Ammon's horn (tissue), 1 donor: ENCODE data around the gene FIBCD1.

Experiments used
- DNase-seq: peaks from one replicate; pipeline ENCODE4 v3.0.0-alpha.2; 2016; ENCODE audit warnings: low spot score

The FIBCD1 gene

GRCh38 chr9:130952065-130952762, 13.2 kb upstream of the FIBCD1 start:
- DNase-seq, result no peak

GRCh38 chr9:130950039-130950311, 10.9 kb upstream of the FIBCD1 start:
- DNase-seq, result no peak

- no peak for DNase-seq
These were observed 10.4 kb upstream of the FIBCD1 start for GRCh38 chr9:130949188-130950038.

- no peak for DNase-seq
These were observed 9.2 kb upstream of the FIBCD1 start for GRCh38 chr9:130948266-130948665.

- no peak for DNase-seq
These were observed 8.6 kb upstream of the FIBCD1 start for GRCh38 chr9:130947618-130948140.

- DNase-seq, result no peak
These were observed 7.9 kb upstream of the FIBCD1 start for GRCh38 chr9:130946766-130947617.

GRCh38 chr9:130945173-130945572, 6.1 kb upstream of the FIBCD1 start:
- DNase-seq, result no peak

GRCh38 chr9:130944510-130945058, 5.5 kb upstream of the FIBCD1 start:
- DNase-seq, result no peak

GRCh38 chr9:130943777-130944176, 4.7 kb upstream of the FIBCD1 start:
- DNase-seq, result no peak

- DNase-seq, result no peak
These were observed 4.2 kb upstream of the FIBCD1 start for GRCh38 chr9:130943221-130943620.

- no peak for DNase-seq
These were observed 3.6 kb upstream of the FIBCD1 start for GRCh38 chr9:130942679-130943078.

- DNase-seq, result no peak
These were observed 3.0 kb upstream of the FIBCD1 start for GRCh38 chr9:130942084-130942483.

- peak; percentile 56 for DNase-seq
These were observed 1.9 kb upstream of the FIBCD1 start for GRCh38 chr9:130940693-130941576.

GRCh38 chr9:130940027-130940549, 1.0 kb upstream of the FIBCD1 start:
- DNase-seq, result no peak

- DNase-seq, result no peak
These were observed 469 bp upstream of the FIBCD1 start for GRCh38 chr9:130939405-130940026.

GRCh38 chr9:130938184-130938651, 829 bp downstream of the FIBCD1 start:
- no peak for DNase-seq

GRCh38 chr9:130937146-130938076, 1.6 kb downstream of the FIBCD1 start:
- no peak for DNase-seq

- peak; percentile 39 for DNase-seq
These were observed 2.5 kb downstream of the FIBCD1 start for GRCh38 chr9:130936285-130937117.
